Endothelial cell of umbilical vein (primary cell): ENCODE measurements around the gene CDH22. TPM values are rescaled to one million over a fixed set of nuclear protein-coding genes. Genes with fewer than 3 reads are reported as not detected.

ENCODE experiments used
- BruUV-seq: library from RNA; stranded (reverse); fragments of 400-500 nt; replicated peaks from 2 replicates; lab custom pipeline; 2021; lab: Mats Ljungman, UMichigan
- CTCF ChIA-PET: fragments of 300-600, 350-600 bp; sonication (Branson Sonifier 250); formaldehyde crosslinking; loops from one replicate; lab custom pipeline; 2021; ENCODE audit warnings: antibody characterized with exemption, inconsistent platforms; lab: Charles Lee
- POLR2A ChIA-PET: fragments of 300-600, 350-600 bp; sonication (Branson Sonifier 250); formaldehyde crosslinking; loops from one replicate; lab custom pipeline; 2021; ENCODE audit warnings: antibody characterized with exemption, inconsistent platforms; lab: Charles Lee
- DNase-seq: peaks from one replicate; pipeline ENCODE4 v3.0.0-alpha.2; 2011; ENCODE audit warnings: low read depth, low spot score
- FAIRE-seq: peaks from 2 replicates; lab custom pipeline; 2011; peaks lifted over from hg19 to GRCh38; lab: Jason Lieb, UNC
- H2AFZ ChIP-seq: 2 replicates; pipeline ENCODE4 v1.6.0; 2012; ENCODE audit warnings: low read depth, low read length, control low read depth, inconsistent platforms
- H3K27ac ChIP-seq: 2 replicates; pipeline ENCODE4 v1.5.1; 2011; ENCODE audit warnings: low read depth, mild to moderate bottlenecking, control low read depth, low read length, moderate library complexity; ENCODE audit not compliant: insufficient read depth
- H3K27me3 ChIP-seq, 2 experiments: 2 replicates each; pipeline versions ENCODE4 v1.6.0 to v1.6.1; 2011; ENCODE audit warnings: low read length in 2 of 2, mixed read lengths in 1 of 2; ENCODE audit not compliant: control insufficient read depth in 2 of 2, insufficient read depth in 2 of 2
- H3K36me3 ChIP-seq, 2 experiments: 2 replicates in 1 of 2; 3 replicates in 1 of 2; pipeline ENCODE4 v1.5.1; 2011; ENCODE audit warnings: low read length in 2 of 2, mild to moderate bottlenecking in 1 of 2, moderate library complexity in 1 of 2; ENCODE audit not compliant: control insufficient read depth in 2 of 2, insufficient read depth in 2 of 2; ENCODE audit errors: extremely low read depth in 1 of 2
- H3K4me1 ChIP-seq: 3 replicates; pipeline ENCODE4 v1.5.1; 2011; ENCODE audit warnings: mild to moderate bottlenecking, low read length; ENCODE audit not compliant: control insufficient read depth, insufficient read depth; ENCODE audit errors: extremely low read depth
- H3K4me2 ChIP-seq: 2 replicates; pipeline ENCODE4 v1.6.1; 2011; ENCODE audit warnings: low read length, control low read depth, mixed read lengths; ENCODE audit not compliant: insufficient read depth
- H3K4me3 ChIP-seq, 3 experiments: fragments of 200-600 bp in 1 of 3; sonication (generic), shearing (Covaris generic) in 1 of 3; replicated peaks in 1 of 3; 2 replicates each; pipeline ENCODE4 v1.5.1; 2011 to 2016; ENCODE audit warnings: control low read depth in 3 of 3, low read length in 3 of 3, mild to moderate bottlenecking in 2 of 3, inconsistent platforms in 1 of 3, low read depth in 1 of 3, moderate library complexity in 1 of 3; ENCODE audit not compliant: insufficient read depth in 1 of 3
- H3K79me2 ChIP-seq: 2 replicates; pipeline ENCODE4 v1.6.0; 2012; ENCODE audit warnings: low read length, inconsistent platforms; ENCODE audit not compliant: control insufficient read depth, insufficient read depth
- H3K9ac ChIP-seq: replicated peaks from 2 replicates; pipeline ENCODE3; 2011; ENCODE audit warnings: low read length, control low read depth; ENCODE audit not compliant: insufficient read depth; ENCODE audit errors: extremely low read depth
- H3K9me1 ChIP-seq: replicated peaks from 3 replicates; pipeline ENCODE4 v1.6.0; 2011; ENCODE audit warnings: mild to moderate bottlenecking, low read length; ENCODE audit not compliant: control insufficient read depth, insufficient read depth; ENCODE audit errors: extremely low read depth
- H3K9me3 ChIP-seq: replicated peaks from 2 replicates; pipeline ENCODE4 v1.5.1; 2012; ENCODE audit warnings: low read length, inconsistent platforms; ENCODE audit not compliant: control insufficient read depth, insufficient read depth
- H4K20me1 ChIP-seq: replicated peaks from 2 replicates; pipeline ENCODE3; 2011; ENCODE audit warnings: mild to moderate bottlenecking, low read length; ENCODE audit not compliant: control insufficient read depth, insufficient read depth; ENCODE audit errors: extremely low read depth
- CTCF ChIP-seq, 2 donors: IDR thresholded peaks; 1 replicate in 1 of 2; 2 replicates in 1 of 2; pipeline ENCODE4 v1.5.1; 2011; ENCODE audit warnings: low read length in 2 of 2, mild to moderate bottlenecking in 2 of 2, moderate library complexity in 2 of 2, control low read depth in 1 of 2, inconsistent platforms in 1 of 2, low read depth in 1 of 2; ENCODE audit not compliant: insufficient read depth in 1 of 2; ENCODE audit errors: extremely low read depth in 1 of 2
- EZH2 ChIP-seq: IDR thresholded peaks from 2 replicates; pipeline ENCODE4 v1.6.1; 2012; ENCODE audit warnings: borderline replicate concordance, low read depth, mild to moderate bottlenecking, moderate library complexity, low read length, inconsistent platforms; ENCODE audit not compliant: severe bottlenecking
- FOS ChIP-seq: IDR thresholded peaks from 2 replicates; pipeline ENCODE4 v1.6.1; 2011; ENCODE audit warnings: mild to moderate bottlenecking, low read length, moderate library complexity, borderline replicate concordance; ENCODE audit not compliant: insufficient read depth
- GATA2 ChIP-seq: IDR thresholded peaks from 2 replicates; pipeline ENCODE4 v1.7.0; 2011; ENCODE audit warnings: low read depth, mild to moderate bottlenecking, moderate library complexity, mixed read lengths, low read length; ENCODE audit not compliant: insufficient read length, insufficient read depth
- JUN ChIP-seq: IDR thresholded peaks from 2 replicates; pipeline ENCODE4 v1.6.1; 2011; ENCODE audit warnings: borderline replicate concordance, low read depth; ENCODE audit not compliant: insufficient read length, insufficient read depth
- MAX ChIP-seq: IDR thresholded peaks from 2 replicates; pipeline ENCODE4 v1.6.1; 2011; ENCODE audit not compliant: insufficient read depth, insufficient read length
- MYC ChIP-seq: IDR thresholded peaks from one replicate; pipeline ENCODE4 v1.6.1; 2011; ENCODE audit warnings: mild to moderate bottlenecking, low read depth, low read length
- POLR2A ChIP-seq: IDR thresholded peaks from 2 replicates; pipeline ENCODE4 v1.6.1; 2012; ENCODE audit warnings: low read depth, mild to moderate bottlenecking, control low read depth, low read length
- POLR2AphosphoS5 ChIP-seq: IDR thresholded peaks from 2 replicates; pipeline ENCODE4 v1.6.1; 2012; ENCODE audit warnings: low read depth, mild to moderate bottlenecking, control low read depth, low read length, moderate library complexity; ENCODE audit not compliant: insufficient read depth
- dilution Hi-C: fragments of 300-500 bp; cut with MboI; formaldehyde crosslinking; loops from one replicate; pipeline ENCODE4 v1.15.0; 2019; ENCODE audit warnings: low sequenced_read_pairs; ENCODE audit not compliant: extremely low pct_ligation_motif_present
- intact Hi-C: fragments of 100-400 bp; cut with micrococcal nuclease; formaldehyde crosslinking; loops from one replicate; pipeline ENCODE4 v1.10.0; 2022
- polyA plus RNA-seq, 4 experiments: library from polyadenylated mRNA; depleted of rRNA in 3 of 4; stranded (reverse) in 3 of 4; unstranded in 1 of 4; fragments of >200 nt; gene quantifications; 2 replicates each; pipeline versions ENCODE4 v1.2.1 to v1.2.3, GENCODE V29; 2011 to 2012; ENCODE audit warnings: missing spikeins in 1 of 4
- total RNA-seq: library from RNA; stranded (reverse); gene quantifications from 2 replicates; pipeline ENCODE4 v1.2.3, GENCODE V29; 2021

Gene CDH22
- total and polyA plus RNA-seq, 2 donors (not counting 3 experiments of a cell fraction or from before 2014, with no cell fraction given), result not detected

GRCh38 chr20:46182276-46183200 is 125.8 kb downstream of the CDH22 start:
- Histone ChIP-seq H3K4me3 (no peak overlapping the region), H3K4me2 (no peak overlapping the region), H4K20me1 (no peaks in the 10 kb centered on the region), H3K36me3 (no peaks in the 10 kb centered on the region), H3K27me3 (no peaks in the 10 kb centered on the region), H3K9me3 (no peaks in the 10 kb centered on the region), H3K9ac (no peak overlapping the region), H2AFZ (no peak overlapping the region), H3K4me1 (no peaks in the 10 kb centered on the region), H3K27ac (no peak overlapping the region), H3K9me1 (no peaks in the 10 kb centered on the region), H3K79me2 (no peaks in the 10 kb centered on the region)
- CTCF ChIA-PET, result interaction anchor here (0.9 to 1.1 kb wide), 2 partner anchors 10 to 196 kb away, joined by 3 read pairs; no protein-coding TSS in a partner anchor
- DNase-seq (no peak), FAIRE-seq (no peak)
- intact Hi-C loops, result no loop called here
- no TSS peak for BruUV-seq
- TF ChIP-seq MYC (no peak), POLR2AphosphoS5 (no peak), GATA2 (no peak), EZH2 (no peak), MAX (no peak), POLR2A (no peak), CTCF (IDR thresholded peaks at IDR 0.05; ENCODE audit: extremely low read depth in 1 of 2, insufficient read depth in 1 of 2, low read depth in 1 of 2, low read length in 2 of 2) (no peak), JUN (no peak), FOS (no peak)
- POLR2A ChIA-PET, result no interaction called here
- dilution Hi-C loops, result no loop called here
